Neural cell (in vitro differentiated cells): ENCODE data around the gene OR52A1.

Experiments used
- CTCF ChIP-seq: fragments of 450-650 bp; IDR thresholded peaks from 2 replicates; pipeline ENCODE4 v1.5.1; 2014; ENCODE audit warnings: antibody characterized with exemption, mild to moderate bottlenecking, moderate library complexity; ENCODE audit not compliant: poor library complexity, severe bottlenecking
- EP300 ChIP-seq: fragments of 450-650 bp; conservative IDR thresholded peaks from 2 replicates; pipeline ENCODE4 v1.6.1; 2014; ENCODE audit warnings: antibody characterized with exemption, mild to moderate bottlenecking, moderate library complexity; ENCODE audit not compliant: poor library complexity, severe bottlenecking
- EZH2 ChIP-seq: fragments of 200-600, 300-800 bp; shearing (Covaris generic), sonication (generic); IDR thresholded peaks from 2 replicates; pipeline ENCODE4 v1.6.1; 2014; ENCODE audit warnings: antibody characterized with exemption, low read length, borderline replicate concordance, mild to moderate bottlenecking; ENCODE audit not compliant: insufficient read depth, poor library complexity, severe bottlenecking
- POLR2AphosphoS5 ChIP-seq: IDR thresholded peaks from 2 replicates; pipeline ENCODE4 v1.6.1; 2012
- REST ChIP-seq: IDR thresholded peaks from 2 replicates; pipeline ENCODE4 v1.6.1; 2012; ENCODE audit warnings: borderline replicate concordance
- TAF1 ChIP-seq: IDR thresholded peaks from 2 replicates; pipeline ENCODE4 v1.6.1; 2012; ENCODE audit warnings: low read depth

- TF ChIP-seq CTCF (no peak), EZH2 (no peak), TAF1 (no peak), POLR2AphosphoS5 (no peak), REST (no peak), EP300 (no peak)
These were observed 46.0 kb upstream of the OR52A1 start, which contains the start of gene OR51V1 for GRCh38 chr11:5200582-5200981.
